AG04450 (cell line): ENCODE data around the gene ATP11A. TPM values are rescaled to one million over a fixed set of nuclear protein-coding genes. Genes with fewer than 3 reads are reported as not detected.
A peak's percentile ranks its signal among the peaks of the same experiment; 100 is the strongest.

Source experiments
- CTCF ChIA-PET: fragments of 300-600, 350-600 bp; formaldehyde crosslinking; extraction: SDS; loops from one replicate; lab custom pipeline; 2022; ENCODE audit warnings: antibody characterized with exemption, inconsistent platforms; lab: Charles Lee
- POLR2A ChIA-PET: fragments of 350-600 bp; formaldehyde crosslinking; extraction: SDS; loops from one replicate; lab custom pipeline; 2021; ENCODE audit warnings: antibody characterized with exemption, inconsistent platforms; lab: Yijun Ruan, JAX
- DNase-seq: peaks from one replicate; pipeline ENCODE4 v3.0.0-alpha.2; 2011; ENCODE audit warnings: low read depth, low spot score
- H3K27ac ChIP-seq: one replicate; pipeline ENCODE4 v1.5.1; 2012; ENCODE audit warnings: low read depth, low read length, control low read depth
- H3K27me3 ChIP-seq: one replicate; pipeline ENCODE4 v1.6.0; 2012; ENCODE audit warnings: low read length; ENCODE audit not compliant: control insufficient read depth, insufficient read depth
- H3K4me3 ChIP-seq: 2 replicates; pipeline ENCODE4 v1.5.1; 2011; ENCODE audit warnings: mild to moderate bottlenecking, low read depth, low read length, control low read depth
- H3K9me3 ChIP-seq: 2 replicates; pipeline ENCODE4 v1.5.1; 2012; ENCODE audit warnings: low read length; ENCODE audit not compliant: control insufficient read depth, insufficient read depth
- polyA plus RNA-seq: library from polyadenylated mRNA; depleted of rRNA; stranded (reverse); fragments of >200 nt; gene quantifications from 2 replicates; pipeline ENCODE4 v1.2.3, GENCODE V29; 2011
- TF ChIP-seq, protein P1 (sequence below): IDR thresholded peaks from 2 replicates; pipeline ENCODE4 v1.5.1; 2011; ENCODE audit warnings: low read depth, low read length, control low read depth, inconsistent platforms

Gene ATP11A
- polyA plus RNA-seq, 1 experiment = 5.8 TPM

DNA sequence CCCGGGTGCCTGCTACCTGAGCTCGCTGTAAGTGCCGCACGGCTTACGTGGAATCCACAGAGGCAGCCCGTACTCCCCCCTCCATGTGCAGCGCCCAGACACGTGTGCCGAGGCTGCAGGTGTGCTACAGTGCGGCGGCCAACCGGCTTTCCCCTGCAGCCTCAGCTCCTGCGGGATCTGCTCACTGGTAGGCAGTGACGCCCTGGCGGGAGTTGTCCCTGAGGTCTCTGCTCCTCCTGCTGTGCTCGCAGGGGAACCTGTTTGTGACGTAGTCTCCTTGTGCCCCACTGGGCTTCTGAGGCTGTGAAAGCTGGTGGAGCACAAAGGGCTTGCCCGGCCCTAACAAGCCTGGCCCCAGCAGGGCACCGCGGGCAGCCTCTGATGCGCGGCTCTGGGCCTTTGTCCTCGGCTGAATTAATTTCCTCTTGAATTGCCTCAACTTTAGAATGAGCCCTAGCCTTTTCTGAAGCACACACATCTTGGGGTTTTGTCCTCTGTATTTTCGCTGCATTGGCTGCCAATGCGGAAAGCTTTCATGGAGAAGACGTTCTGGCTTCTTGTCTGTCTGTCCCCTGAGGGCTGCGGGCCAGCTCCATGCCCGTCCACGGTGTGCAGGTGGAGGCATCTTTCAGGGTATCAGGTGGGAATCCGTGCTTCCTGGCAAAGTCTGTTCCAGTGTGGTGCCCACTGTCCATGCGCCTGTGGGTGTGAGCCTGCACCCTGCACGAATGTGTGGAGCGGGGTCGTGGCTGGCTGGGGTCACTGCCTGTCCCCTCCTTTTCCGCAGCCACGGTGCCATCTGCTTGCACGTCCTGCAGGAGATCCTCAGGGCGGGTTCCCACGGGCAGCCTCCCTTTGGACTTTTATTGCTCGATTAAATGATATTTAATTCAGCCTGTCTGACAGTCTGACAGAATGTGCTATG lies 201.9 kb downstream of the ATP11A start:
- POLR2A ChIA-PET = no interaction called here
- H3K4me3 ChIP-seq = no peak overlapping the region
- H3K27me3 ChIP-seq = peaks cover 62% of the 10 kb centered on the region
- DNase-seq = no peak
- TF ChIP-seq, protein P1, sequence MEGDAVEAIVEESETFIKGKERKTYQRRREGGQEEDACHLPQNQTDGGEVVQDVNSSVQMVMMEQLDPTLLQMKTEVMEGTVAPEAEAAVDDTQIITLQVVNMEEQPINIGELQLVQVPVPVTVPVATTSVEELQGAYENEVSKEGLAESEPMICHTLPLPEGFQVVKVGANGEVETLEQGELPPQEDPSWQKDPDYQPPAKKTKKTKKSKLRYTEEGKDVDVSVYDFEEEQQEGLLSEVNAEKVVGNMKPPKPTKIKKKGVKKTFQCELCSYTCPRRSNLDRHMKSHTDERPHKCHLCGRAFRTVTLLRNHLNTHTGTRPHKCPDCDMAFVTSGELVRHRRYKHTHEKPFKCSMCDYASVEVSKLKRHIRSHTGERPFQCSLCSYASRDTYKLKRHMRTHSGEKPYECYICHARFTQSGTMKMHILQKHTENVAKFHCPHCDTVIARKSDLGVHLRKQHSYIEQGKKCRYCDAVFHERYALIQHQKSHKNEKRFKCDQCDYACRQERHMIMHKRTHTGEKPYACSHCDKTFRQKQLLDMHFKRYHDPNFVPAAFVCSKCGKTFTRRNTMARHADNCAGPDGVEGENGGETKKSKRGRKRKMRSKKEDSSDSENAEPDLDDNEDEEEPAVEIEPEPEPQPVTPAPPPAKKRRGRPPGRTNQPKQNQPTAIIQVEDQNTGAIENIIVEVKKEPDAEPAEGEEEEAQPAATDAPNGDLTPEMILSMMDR = no peak
- no peak overlapping the region for H3K27ac ChIP-seq
- CTCF ChIA-PET = no interaction called here
- H3K9me3 ChIP-seq = no peaks in the 10 kb centered on the region; the same call in 1 of the 2 replicates

DNA sequence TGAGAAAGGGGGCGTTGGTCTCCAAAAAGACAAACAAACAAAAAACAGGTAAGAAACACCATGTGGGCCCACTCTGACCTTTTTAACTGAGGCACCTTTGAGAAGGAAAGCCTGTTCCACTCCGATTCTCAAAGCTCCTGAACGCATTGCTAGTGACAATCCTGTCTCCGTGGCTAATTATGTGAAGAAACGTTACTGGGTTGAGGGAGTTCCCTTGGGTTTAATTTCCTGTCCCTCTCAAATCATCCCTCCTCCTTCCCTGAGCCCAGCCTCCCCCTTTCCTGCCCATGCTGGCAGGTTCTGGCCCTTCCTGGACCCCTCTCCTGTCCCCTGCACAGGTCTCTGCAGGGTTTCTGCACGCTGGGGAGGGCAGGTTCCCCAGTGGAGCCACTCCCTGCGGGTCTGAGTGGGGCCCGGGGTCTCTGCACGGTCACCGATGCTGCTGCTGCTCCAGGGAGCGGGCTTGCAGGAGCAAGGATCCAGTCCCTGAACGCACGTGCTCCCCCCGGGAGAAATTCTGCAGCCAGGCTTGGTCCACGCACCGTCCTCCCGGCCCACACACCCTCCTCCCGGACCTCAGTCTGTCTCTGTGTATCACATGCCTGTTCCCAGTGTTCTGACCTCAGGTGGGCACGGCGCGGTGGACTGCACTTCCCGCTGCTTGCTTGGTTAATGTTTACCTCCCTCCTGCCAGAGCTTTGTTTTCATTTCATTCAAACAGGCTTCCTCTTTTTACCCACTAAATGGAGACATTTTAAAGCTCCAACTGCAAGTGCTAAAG lies 202.8 kb downstream of the ATP11A start:
- no peak overlapping the region for H3K4me3 ChIP-seq
- TF ChIP-seq, protein P1 = no peak
- no peak for DNase-seq
- POLR2A ChIA-PET = no interaction called here
- H3K9me3 ChIP-seq = no peaks in the 10 kb centered on the region; the same call in 1 of the 2 replicates
- no peak overlapping the region for H3K27ac ChIP-seq
- CTCF ChIA-PET = no interaction called here
- peaks cover 65% of the 10 kb centered on the region for H3K27me3 ChIP-seq

DNA sequence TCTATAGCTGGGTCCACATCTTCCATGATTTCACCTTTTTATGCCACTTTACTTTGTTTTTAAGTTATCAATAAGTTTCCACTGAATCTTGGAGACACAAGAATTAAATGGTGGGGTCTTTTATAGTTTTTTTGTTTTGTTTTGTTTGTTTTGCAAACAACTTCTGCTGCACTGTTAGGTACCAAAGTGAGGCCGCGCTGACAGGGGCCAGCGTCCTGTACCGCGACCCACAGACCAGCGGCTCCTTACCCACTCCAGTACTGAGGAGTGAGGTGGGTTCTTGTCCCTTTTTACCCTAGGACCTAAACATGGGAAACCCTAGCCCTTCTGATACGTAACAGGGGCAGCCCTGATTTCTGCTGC lies 203.3 kb downstream of the ATP11A start:
- peaks cover 65% of the 10 kb centered on the region for H3K27me3 ChIP-seq
- POLR2A ChIA-PET = no interaction called here
- CTCF ChIA-PET = interaction anchor here (0.6 kb wide), 1 partner anchor 16 kb away, joined by 3 read pairs; no protein-coding TSS in a partner anchor

DNA sequence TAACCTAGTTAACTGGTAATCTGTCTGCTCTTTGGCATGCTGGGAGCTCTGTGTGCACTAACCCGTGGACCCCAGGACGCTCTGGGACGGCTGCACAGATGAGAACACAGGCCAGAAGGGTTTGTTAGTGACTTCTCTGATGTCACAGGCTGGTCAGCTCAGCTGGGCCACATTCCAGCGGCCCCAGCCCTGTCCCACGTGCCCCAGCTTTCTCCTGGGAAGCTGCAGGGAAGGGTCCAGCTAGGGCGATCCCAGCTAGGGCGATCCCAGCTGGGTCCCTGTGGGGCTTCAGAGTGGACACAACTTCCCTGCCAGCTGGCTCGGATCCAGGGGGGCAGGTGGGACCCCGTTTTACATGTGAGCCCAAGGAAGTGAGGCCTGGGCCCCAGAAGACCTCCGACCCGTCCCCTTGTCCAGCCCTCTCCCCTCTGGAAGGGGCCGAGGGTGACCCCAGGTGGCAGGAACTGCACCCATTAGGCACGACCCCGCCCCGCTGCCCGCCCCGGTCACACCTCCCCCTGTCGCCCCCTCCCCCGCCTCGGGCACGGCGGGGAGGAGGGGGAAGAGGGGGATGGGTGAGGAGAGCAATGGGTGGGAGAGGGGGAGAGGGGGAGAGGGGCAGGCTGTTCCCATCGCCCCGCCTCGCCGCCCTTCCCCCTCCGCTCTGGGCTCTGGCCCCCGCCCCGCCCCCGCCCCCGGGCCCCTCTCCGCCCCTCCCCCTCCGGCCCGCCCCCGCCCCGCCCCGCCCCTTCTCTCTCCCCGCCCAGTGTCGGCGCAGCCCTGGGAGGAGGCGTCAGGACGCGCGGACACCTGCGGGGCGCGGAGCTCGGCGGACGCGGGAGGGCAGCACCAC lies 204.0 kb downstream of the ATP11A start:
- ChIA-PET POLR2A (no interaction called here), CTCF (interaction anchor here (0.6 kb wide), 1 partner anchor 17 kb away, joined by 3 read pairs; no protein-coding TSS in a partner anchor)
- Histone ChIP-seq H3K4me3 (peak overlapping the region; percentile 31; the same call in 1 of the 2 replicates), H3K9me3 (no peaks in the 10 kb centered on the region; the same call in 1 of the 2 replicates), H3K27me3 (peaks cover 65% of the 10 kb centered on the region), H3K27ac (no peak overlapping the region)
- TF ChIP-seq, protein P1 = no peak
- DNase-seq = no peak

More for the DNA sequence above, 203.3 kb downstream of the ATP11A start:
- no peak overlapping the region for H3K4me3 ChIP-seq
- no peaks in the 10 kb centered on the region; the same call in 1 of the 2 replicates for H3K9me3 ChIP-seq
- TF ChIP-seq, protein P1 = no peak
- H3K27ac ChIP-seq = no peak overlapping the region
- no peak for DNase-seq
